Adrenal gland (tissue), 12 donors: ENCODE measurements around the gene MAP2K4. TPM values are rescaled to one million over a fixed set of nuclear protein-coding genes. Genes with fewer than 3 reads are reported as not detected.

Experiments
- DNase-seq, 7 donors: peaks; one replicate each; pipeline ENCODE4 v3.0.0-alpha.2; 2019 to 2020
- H3K27ac ChIP-seq, 5 donors: fragments of 200-600 bp; sonication (generic) in 4 of 5; 1 replicate in 3 of 5; 2 replicates in 2 of 5; pipeline versions ENCODE4 v1.5.1 to v1.8.0; 2016 to 2020; ENCODE audit warnings: mild to moderate bottlenecking in 1 of 5
- H3K27me3 ChIP-seq: fragments of 200-600 bp; 2 replicates; pipeline ENCODE4 v1.8.0; 2021
- H3K36me3 ChIP-seq, 2 donors: fragments of 200-600 bp; replicated peaks in 1 of 2; 1 replicate in 1 of 2; 2 replicates in 1 of 2; pipeline versions ENCODE4 v1.5.1 to v1.8.0; 2018 to 2022
- H3K4me1 ChIP-seq, 2 donors: fragments of 200-600 bp; replicated peaks in 1 of 2; 1 replicate in 1 of 2; 2 replicates in 1 of 2; pipeline versions ENCODE4 v1.5.1 to v1.8.0; 2018 to 2021
- H3K4me3 ChIP-seq, 4 donors: fragments of 200-600 bp; sonication (generic) in 3 of 4; one replicate each; pipeline ENCODE4 v1.5.1; 2016 to 2018
- H3K9me3 ChIP-seq, 3 donors: fragments of 200-600 bp; sonication (generic) in 1 of 3; replicated peaks in 1 of 3; 1 replicate in 2 of 3; 2 replicates in 1 of 3; pipeline versions ENCODE4 v1.5.1 to v1.8.0; 2016 to 2021
- CTCF ChIP-seq, 6 experiments: fragments of 450-650 bp in 4 of 6; fragments of 200-600 bp in 2 of 6; sonication (generic) in 1 of 6; IDR thresholded peaks; 1 replicate in 5 of 6; 2 replicates in 1 of 6; pipeline versions ENCODE4 v1.5.1 to v1.8.0; 2016 to 2021; ENCODE audit warnings: antibody characterized with exemption in 6 of 6, mild to moderate bottlenecking in 2 of 6, moderate library complexity in 1 of 6
- POLR2A ChIP-seq, 2 donors: fragments of 450-650 bp; IDR thresholded peaks; one replicate each; pipeline ENCODE4 v1.6.1; 2017; ENCODE audit warnings: antibody characterized with exemption in 2 of 2, mild to moderate bottlenecking in 2 of 2, moderate library complexity in 1 of 2
- WGBS, 4 donors: extraction: QIAGEN DNeasy Blood & Tissue Kit in 2 of 4; methylation state at CpG; one replicate each; pipeline versions ENCODE4 v1.1.5 to v1.1.7; 2013 to 2017; 5-methylcytosine and 5-hydroxymethylcytosine counted together
- intact Hi-C, 2 donors: fragments of 100-400 bp; cut with DNase I; formaldehyde crosslinking; loops; one replicate each; pipeline versions ENCODE4 v1.14.1 to v1.15.0; 2022 to 2023
- polyA plus RNA-seq, 3 donors: library from polyadenylated mRNA; stranded (reverse); fragments of 200-250 nt in 2 of 3; fragments of 350-450 nt in 1 of 3; fragmentation: Illumina TruSeq in 1 of 3; extraction: RNeasy Lipid Tissue Mini Kit (QIAGEN cat#74804) in 1 of 3; gene quantifications; one replicate each; pipeline ENCODE4 v1.2.3, GENCODE V29; 2013 to 2014
- total RNA-seq, 9 donors: library from RNA; depleted of rRNA in 4 of 9; stranded (reverse); fragments of >200 nt in 4 of 9; fragments of 120-200 nt in 1 of 9; fragmentation: NEBNext Ultra II Directional in 1 of 9; extraction: Animal tissue kit (Norgen Biotek cat#: 25700) in 1 of 9; gene quantifications; one replicate each; pipeline versions ENCODE4 v1.1.0 to v1.2.4, GENCODE V29; 2013 to 2023
- donor health status: healthy with polysubstance abuse.
- donor health status: Bipolar disorder and iron deficiency.
- donor health status: DM: yes; HTN: yes; CAD: no.
- donor health status: DM: no; HTN: no; CAD: no.
- donor health status: DM: no; HTN: no; CAD: no.
- donor health status: DM: yes; HTN: yes; CAD: no.

The MAP2K4 gene
- total and polyA plus RNA-seq, 12 donors = 12.5 to 55.7 (median 32.0) TPM

- TF ChIP-seq CTCF (IDR thresholded peaks at IDR 0.05) = no peak
- TF ChIP-seq POLR2A (IDR thresholded peaks at IDR 0.05) = no peak
- Histone ChIP-seq H3K4me3 (no peak overlapping the region), H3K27ac (no peak overlapping the region), H3K9me3 (no peaks in the 10 kb centered on the region), H3K27me3 (no peaks in the 10 kb centered on the region), H3K36me3 (peaks cover 0 to 20% of the 10 kb centered on the region in 2 donors), H3K4me1 (peaks cover 0 to 10% of the 10 kb centered on the region in 2 donors)
- intact Hi-C loops = loop anchor here in 1 of 2 donors (10.0 kb wide), 1 partner anchor 88 kb away; the partner anchor contains the start of gene MAP2K4
- WGBS, 4 donors = 91 to 98% (median 94%) methylated on average over 2 of the region's 2 CpGs
- no peak for DNase-seq
These were observed 92.5 kb downstream of the MAP2K4 start for GRCh38 chr17:12113156-12113555.

DNA sequence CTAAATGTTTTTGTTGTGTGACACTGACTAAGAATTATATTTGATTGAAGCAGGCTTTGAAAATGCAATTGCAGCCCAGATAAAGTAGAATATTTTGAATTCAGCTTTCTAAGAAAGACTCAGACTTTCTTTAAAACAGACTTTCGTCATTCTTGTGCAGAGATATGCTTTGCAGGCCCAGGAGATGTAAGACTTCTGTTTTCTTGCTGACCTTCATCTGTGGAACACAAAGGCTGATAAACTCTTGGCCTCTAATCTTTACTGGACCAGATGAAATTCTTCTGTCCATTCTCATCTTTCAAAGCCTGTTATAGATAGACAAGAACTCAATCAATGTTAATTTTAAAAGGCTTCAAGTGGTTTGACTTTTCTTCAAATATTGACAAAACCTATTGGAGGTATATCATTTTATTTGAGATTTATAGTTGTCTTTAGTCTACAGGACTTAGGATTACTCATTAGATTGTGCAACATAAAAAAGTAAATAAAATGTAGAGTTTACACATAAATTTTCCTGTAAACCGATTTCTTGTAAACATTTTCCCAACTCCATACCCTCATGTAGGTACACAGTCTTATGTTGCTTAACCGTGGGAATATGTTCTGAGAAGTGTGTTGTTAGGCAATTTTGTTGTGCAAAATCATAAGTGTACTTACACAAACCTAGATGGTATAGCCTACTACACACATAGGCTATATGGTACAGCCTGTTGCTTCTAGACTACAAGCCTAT, 94.2 kb downstream of the MAP2K4 start:
- intact Hi-C loops = loop anchor here in 1 of 2 donors (10.0 kb wide), 1 partner anchor 90 kb away; the partner anchor contains the start of gene MAP2K4

DNA sequence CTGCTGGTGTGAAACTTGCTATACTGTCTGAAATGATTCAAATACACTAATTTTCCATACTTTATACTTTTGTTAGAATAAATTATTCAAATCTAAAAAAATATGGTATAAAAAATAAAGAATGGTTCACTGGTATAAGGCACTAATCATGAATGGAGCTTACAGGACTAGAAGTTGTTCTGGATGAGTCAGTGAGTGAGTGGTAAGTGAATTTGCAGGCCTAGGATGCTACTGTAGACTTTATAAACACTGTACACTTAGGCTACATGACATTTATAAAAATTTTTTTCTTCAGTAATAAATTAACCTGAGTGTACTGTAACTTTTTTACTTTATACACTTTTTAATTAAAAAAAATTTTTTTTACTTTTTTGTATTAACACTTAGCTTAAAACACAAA, 95.5 kb downstream of the MAP2K4 start:
- no peak overlapping the region for H3K27ac ChIP-seq
- TF ChIP-seq POLR2A (IDR thresholded peaks at IDR 0.05) = no peak
- TF ChIP-seq CTCF (IDR thresholded peaks at IDR 0.05) = no peak
- no peak for DNase-seq
- no peak overlapping the region for H3K4me3 ChIP-seq
- no peaks in the 10 kb centered on the region for H3K9me3 ChIP-seq
- H3K36me3 ChIP-seq = peaks cover 0 to 20% of the 10 kb centered on the region in 2 donors
- intact Hi-C loops = loop anchor here in 1 of 2 donors (10.0 kb wide), 1 partner anchor 91 kb away; the partner anchor contains the start of gene MAP2K4
- H3K27me3 ChIP-seq = no peaks in the 10 kb centered on the region
- peaks cover 0 to 8% of the 10 kb centered on the region in 2 donors for H3K4me1 ChIP-seq

More for the DNA sequence above, 94.2 kb downstream of the MAP2K4 start:
- Histone ChIP-seq H3K27me3 (no peaks in the 10 kb centered on the region), H3K27ac (no peak overlapping the region), H3K9me3 (no peaks in the 10 kb centered on the region), H3K36me3 (peaks cover 0 to 20% of the 10 kb centered on the region in 2 donors), H3K4me3 (no peak overlapping the region), H3K4me1 (peaks cover 0 to 8% of the 10 kb centered on the region in 2 donors)
- no peak for DNase-seq
- TF ChIP-seq POLR2A (IDR thresholded peaks at IDR 0.05) (no peak), CTCF (IDR thresholded peaks at IDR 0.05) (no peak)
- WGBS, 4 donors = 68 to 73% (median 70%) methylated on average over 3 of the region's 3 CpGs

DNA sequence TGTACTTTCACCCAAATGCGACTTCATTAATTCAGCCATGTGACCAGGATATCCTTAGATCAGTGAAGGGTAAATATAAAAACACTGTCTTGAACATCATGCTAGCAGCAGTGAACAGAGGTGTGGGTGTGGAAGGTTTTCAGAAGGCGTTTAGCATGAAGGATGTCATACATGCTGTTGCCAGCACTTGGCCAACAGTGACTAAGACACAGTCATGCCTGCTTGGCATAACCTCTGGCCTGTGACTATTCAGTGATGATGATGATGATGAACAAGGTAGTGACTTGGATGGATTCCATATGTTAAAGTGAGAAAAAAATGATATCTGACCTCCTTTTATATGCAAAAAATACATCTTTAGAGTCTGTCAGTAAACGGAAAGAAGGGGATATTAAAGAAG, 97.9 kb downstream of the MAP2K4 start:
- peaks cover 0 to 14% of the 10 kb centered on the region in 2 donors for H3K36me3 ChIP-seq
- H3K27me3 ChIP-seq = no peaks in the 10 kb centered on the region
- DNase-seq = no peak
- intact Hi-C loops = loop anchor here in 1 of 2 donors (10.0 kb wide), 1 partner anchor 94 kb away; the partner anchor contains the start of gene MAP2K4
- no peak overlapping the region for H3K27ac ChIP-seq
- no peak overlapping the region for H3K4me3 ChIP-seq
- H3K4me1 ChIP-seq = peaks cover 0 to 8% of the 10 kb centered on the region in 2 donors
- TF ChIP-seq CTCF (IDR thresholded peaks at IDR 0.05) (no peak), POLR2A (IDR thresholded peaks at IDR 0.05) (no peak)
- no peaks in the 10 kb centered on the region for H3K9me3 ChIP-seq
- 92 to 96% (median 95%) methylated on average over 3 of the region's 3 CpGs for WGBS, 4 donors
